H1 (cell line): ENCODE data around the gene MRPL27.

Experiments used
- CREB1 ChIP-seq: IDR thresholded peaks from 2 replicates; pipeline ENCODE4 v1.6.1; 2012; ENCODE audit warnings: inconsistent platforms
- CTCF ChIP-seq, 3 experiments: IDR thresholded peaks; 1 replicate in 2 of 3; 2 replicates in 1 of 3; pipeline versions ENCODE4 v1.5.1 to v1.6.1; 2011; ENCODE audit warnings: low read length in 3 of 3, mild to moderate bottlenecking in 3 of 3, inconsistent platforms in 2 of 3, low read depth in 1 of 3, moderate library complexity in 1 of 3; ENCODE audit not compliant: insufficient read depth in 1 of 3; ENCODE audit errors: control extremely low read depth in 1 of 3
- EP300 ChIP-seq, 2 experiments: IDR thresholded peaks; 1 replicate in 1 of 2; 2 replicates in 1 of 2; pipeline ENCODE4 v1.6.1; 2011 to 2012; ENCODE audit warnings: low read depth in 2 of 2, low read length in 2 of 2, mild to moderate bottlenecking in 2 of 2, borderline replicate concordance in 1 of 2, inconsistent platforms in 1 of 2, moderate library complexity in 1 of 2
- EZH2 ChIP-seq: fragments of 200-600 bp; sonication (generic); IDR thresholded peaks from 2 replicates; pipeline ENCODE4 v1.7.1; 2012; ENCODE audit warnings: low read depth, mild to moderate bottlenecking, moderate library complexity, low read length, inconsistent platforms; ENCODE audit not compliant: severe bottlenecking
- FOSL1 ChIP-seq: IDR thresholded peaks from 2 replicates; pipeline ENCODE4 v1.6.1; 2011; ENCODE audit warnings: mild to moderate bottlenecking, low read depth, low read length, moderate library complexity; ENCODE audit not compliant: insufficient read depth
- NRF1 ChIP-seq: IDR thresholded peaks from 2 replicates; pipeline ENCODE4 v1.6.1; 2011; ENCODE audit warnings: mild to moderate bottlenecking, low read depth, low read length, improper control_type of control experiment
- SIN3A ChIP-seq, 2 experiments: IDR thresholded peaks in 1 of 2; conservative IDR thresholded peaks in 1 of 2; 2 replicates each; pipeline ENCODE4 v1.6.1; 2011 to 2012; ENCODE audit warnings: low read length in 2 of 2, improper control_type of control experiment in 1 of 2, low read depth in 1 of 2, mild to moderate bottlenecking in 1 of 2
- SP1 ChIP-seq: IDR thresholded peaks from 2 replicates; pipeline ENCODE4 v1.6.1; 2011; ENCODE audit warnings: low read depth, low read length
- TEAD4 ChIP-seq: IDR thresholded peaks from 2 replicates; pipeline ENCODE4 v1.6.1; 2012; ENCODE audit warnings: low read depth, low read length, inconsistent platforms, mixed read lengths

GRCh38 chr17:50359005-50359699 is 13.8 kb downstream of the MRPL27 start:
- no peak for TF ChIP-seq CTCF (IDR thresholded peaks at IDR 0.05; ENCODE audit: control extremely low read depth in 1 of 3, insufficient read depth in 1 of 3, low read depth in 1 of 3, low read length in 3 of 3)
- no peak for TF ChIP-seq TEAD4
- no peak for TF ChIP-seq CREB1
- no peak for TF ChIP-seq EZH2
- TF ChIP-seq EP300 (IDR thresholded peaks at IDR 0.05; ENCODE audit: borderline replicate concordance in 1 of 2, low read depth in 2 of 2, low read length in 2 of 2), result no peak
- TF ChIP-seq SIN3A (conservative IDR thresholded peaks at IDR 0.05 in 1 of 2, IDR thresholded peaks at IDR 0.05 in 1 of 2; ENCODE audit: low read depth in 1 of 2, low read length in 2 of 2), result no peak
- TF ChIP-seq NRF1, result no peak
- TF ChIP-seq FOSL1, result no peak
- TF ChIP-seq SP1, result no peak
